Fibroblast of skin of right quadriceps (primary cell): ENCODE data around the gene PTN.
"Not testable (repeated sequence)": the region's sequence is repeated elsewhere in the genome, so short reads cannot be mapped to it uniquely, and the experiment has no call there.

Source experiments
- DNase-seq: peaks from one replicate; pipeline ENCODE4 v3.0.0-alpha.2; 2013

Gene PTN

GRCh38 chr7:137324796-137325696 lies 18.5 kb downstream of the PTN start:
- no peak for DNase-seq

DNA sequence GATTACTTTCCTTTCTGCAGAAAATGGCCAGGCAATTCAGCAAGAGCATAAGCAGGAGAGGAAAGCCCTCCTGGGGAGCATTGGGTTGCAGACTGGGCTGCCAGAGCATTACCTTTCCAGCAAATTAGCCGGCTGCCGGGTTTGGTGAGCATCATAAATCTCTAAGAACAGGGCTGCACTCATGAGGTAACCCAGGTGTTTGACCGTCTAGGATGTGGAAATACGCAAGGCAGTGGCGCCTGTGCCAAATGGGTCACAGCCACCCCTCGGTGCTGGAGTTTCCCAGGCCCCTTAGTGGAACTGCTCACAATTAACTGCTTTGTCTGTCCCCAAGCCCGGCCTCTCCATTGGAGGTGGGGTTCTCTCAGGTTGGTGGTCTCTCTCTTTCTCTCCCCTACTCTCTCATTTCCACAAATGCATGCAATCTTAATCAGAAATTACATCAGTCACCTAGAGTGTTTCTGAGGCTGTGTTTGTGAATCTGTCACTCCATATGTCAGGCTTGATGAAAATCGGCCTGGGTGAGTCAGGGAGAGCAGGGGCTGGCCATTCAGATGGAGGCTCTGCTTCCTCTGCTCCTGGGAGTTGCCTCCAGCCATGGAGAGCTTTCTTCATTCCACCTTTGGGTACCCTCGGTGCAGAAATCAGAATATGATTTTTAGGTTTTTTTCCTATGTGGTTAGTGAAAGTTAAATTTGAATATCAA lies 26.7 kb downstream of the PTN start:
- DNase-seq, result no peak

- no peak for DNase-seq
These were observed 30.3 kb downstream of the PTN start for GRCh38 chr7:137313201-137313600.

DNA sequence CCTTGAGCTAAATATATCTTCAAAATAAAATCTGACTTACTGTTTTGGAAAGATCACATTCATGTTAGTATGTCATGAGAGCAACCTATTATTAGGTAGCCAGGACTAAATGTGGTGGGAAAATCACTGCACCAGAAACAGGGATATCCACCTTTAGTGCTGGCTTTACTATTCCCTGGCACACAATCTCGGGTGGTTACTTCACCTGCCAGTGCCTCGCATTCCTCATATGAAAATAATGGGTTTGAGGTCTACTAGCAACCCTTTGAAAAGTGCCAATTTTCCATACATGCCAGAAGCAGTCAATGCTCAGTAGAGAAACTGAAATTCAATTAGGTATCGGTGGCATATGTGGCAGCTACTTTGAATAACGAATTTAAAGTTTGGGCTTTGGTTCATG lies 36.8 kb downstream of the PTN start:
- DNase-seq, result no peak

GRCh38 chr7:137305901-137306621 lies 37.5 kb downstream of the PTN start:
- DNase-seq, result peak; percentile 12

DNA sequence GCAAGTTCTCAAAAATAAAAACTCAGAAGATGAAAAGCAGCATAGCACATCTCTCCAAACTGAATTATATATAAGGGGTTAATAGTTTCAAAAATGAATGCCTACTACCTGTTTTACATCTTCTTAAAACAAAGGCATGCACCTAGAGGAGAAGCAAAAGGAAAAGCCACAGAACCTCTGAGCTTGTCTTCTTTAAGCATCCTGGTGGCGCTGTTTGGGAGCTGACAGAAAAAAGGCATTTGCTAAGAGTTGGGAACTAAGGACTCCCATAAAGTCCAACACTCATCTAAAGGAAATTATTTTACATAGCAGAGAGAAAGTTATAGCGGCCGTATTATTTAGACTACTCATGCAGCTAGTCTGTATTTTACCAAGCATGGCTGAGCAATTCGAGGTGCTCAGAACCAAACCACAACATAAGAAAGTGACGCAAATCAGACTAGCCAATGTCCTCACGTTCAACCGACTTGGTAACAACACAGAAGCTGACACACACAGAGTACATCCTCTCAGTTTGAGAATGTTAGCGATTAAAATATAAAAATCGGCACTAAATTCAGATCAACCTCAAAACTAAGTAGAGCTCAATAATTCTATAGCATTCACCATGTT lies 38.8 kb downstream of the PTN start:
- no peak for DNase-seq

DNA sequence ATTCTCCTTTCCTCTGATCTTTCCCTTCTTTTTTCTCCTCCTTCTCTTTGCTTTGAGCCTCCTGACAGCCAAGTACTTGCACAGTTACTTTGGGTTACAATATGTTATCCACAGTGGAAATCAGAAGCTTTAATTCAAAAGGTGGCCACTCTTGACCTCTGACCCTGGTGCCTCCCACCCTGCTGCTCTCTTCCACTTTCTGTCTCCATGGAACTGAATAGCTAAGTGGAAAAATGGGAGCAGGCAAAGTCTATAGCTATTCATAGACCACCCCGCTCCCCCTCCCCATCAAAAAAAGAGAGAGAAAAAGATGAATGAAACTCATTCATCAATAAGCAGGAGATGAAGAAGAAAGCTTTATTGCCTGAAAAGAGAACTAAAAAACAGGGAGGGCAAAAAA lies 39.4 kb downstream of the PTN start:
- no peak for DNase-seq

DNA sequence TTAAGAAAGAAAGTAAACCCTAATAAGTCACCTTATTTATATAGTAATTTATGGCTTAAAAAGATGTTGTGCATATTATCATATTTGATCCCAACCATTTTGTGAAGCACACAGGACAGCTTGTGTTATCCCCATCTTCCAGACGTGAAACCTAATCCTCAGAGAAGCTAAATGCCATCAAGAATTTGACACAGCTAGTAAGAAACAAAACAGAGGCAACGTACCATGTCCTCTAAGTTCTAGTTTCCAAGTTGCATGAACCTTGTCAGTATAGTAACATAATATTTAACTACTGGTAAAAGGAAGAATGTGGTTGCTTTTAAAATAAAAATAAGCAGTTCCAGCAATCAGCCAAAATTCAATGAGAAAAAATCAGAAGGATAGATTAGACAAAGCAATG lies 41.5 kb downstream of the PTN start:
- no peak for DNase-seq

DNA sequence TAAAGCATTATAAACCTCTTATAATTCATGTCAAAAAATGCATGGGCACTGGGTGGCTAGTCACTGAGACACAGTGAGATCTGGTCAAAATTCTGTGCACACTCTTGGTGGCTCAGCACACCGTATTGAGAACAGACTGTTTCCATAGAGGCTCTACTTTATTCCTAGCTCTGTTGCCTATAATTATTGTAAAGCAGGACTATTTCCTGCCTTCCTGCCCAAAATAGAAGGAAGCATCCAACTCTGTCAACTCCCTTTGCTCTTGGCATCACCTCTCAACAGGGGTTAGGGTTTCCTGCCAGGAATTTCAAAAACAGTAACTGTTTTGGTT lies 45.1 kb downstream of the PTN start:
- DNase-seq, result no peak

DNA sequence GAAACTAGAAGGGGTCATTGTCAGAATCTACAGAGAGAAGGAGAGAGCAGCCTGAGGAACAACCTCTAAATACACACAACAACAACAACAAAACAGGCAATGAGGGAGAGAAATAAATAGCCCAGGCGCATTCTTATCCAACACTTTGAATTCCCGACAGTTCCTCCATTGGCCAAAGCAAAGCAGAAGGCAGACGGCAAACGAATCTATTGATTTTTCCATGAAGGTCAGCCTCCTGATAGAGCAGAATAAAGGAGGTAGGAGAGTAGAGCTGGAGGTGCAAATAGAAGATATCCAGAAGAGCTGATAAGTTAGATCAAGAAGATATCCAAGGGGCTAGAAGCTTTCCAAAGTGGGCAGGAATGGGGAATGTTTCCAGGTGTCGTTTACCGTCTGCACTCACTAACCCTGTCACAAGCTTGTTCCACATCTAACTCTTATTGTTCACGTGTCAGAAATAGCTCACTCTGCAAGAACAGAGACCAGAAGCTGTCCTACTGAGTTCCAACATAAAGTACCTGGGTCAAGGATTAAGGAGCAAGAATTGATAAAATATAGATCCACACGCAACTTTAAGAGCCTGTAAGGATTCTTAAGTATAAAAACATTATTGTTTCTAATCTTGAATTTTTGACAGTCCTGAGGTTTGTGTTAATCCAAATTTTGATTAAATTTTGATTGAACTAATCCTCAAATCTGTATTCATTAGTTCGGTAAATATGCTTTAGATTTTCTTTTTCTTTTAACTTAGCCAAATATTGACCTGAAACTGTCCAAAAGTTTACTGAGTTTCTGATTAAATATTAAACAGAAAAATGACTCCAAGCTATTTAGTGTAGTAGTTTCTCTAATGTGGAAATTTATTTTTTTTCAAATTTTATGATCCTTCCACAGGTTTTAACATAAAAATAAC lies 45.7 kb downstream of the PTN start:
- no peak for DNase-seq

DNA sequence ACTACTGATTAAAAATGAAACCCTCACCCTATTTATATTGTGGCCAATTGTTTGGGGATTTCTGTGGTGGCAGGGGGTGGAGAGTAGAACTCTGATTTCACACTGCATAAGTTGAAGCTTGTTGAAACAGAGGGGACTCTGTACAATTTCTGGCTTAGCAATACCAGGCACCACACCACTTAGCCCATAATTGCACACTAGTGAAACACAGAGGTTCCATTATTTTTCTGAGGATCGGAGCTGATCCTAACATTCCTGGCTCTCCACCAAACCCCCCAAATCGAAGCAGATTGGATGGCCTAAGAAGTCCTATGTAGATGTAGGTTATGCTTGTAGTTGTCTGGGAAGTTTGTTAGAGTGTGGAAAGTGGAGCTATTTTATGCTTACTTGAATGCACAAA lies 47.0 kb downstream of the PTN start:
- DNase-seq, result no peak

DNA sequence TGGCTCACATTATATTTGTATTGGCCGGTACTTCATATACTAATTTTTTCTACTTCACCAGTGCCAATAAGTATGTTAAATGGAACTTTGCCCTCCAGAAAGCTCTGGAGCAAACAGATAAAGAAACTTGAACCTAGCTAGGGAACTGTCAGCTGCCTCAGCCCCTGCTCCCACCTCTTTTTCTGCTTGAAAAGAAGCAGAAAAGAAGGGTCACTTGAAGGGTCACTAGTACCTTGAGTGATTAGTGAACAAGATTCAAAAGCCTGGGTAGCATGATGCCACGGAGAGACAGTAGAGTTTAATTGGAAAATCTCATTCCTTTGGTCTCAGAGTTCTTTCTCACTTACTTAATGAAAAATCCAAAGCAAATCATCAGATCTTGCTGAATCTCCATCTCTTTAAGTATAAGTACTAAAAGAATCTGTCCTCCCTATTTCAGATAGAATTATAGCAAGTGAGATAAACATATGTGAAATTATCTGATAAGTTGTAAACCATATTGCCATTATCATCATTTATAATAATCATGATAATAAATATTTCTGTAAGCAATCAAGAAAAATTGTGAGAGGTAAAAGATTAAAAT lies 47.7 kb downstream of the PTN start:
- DNase-seq, result no peak

DNA sequence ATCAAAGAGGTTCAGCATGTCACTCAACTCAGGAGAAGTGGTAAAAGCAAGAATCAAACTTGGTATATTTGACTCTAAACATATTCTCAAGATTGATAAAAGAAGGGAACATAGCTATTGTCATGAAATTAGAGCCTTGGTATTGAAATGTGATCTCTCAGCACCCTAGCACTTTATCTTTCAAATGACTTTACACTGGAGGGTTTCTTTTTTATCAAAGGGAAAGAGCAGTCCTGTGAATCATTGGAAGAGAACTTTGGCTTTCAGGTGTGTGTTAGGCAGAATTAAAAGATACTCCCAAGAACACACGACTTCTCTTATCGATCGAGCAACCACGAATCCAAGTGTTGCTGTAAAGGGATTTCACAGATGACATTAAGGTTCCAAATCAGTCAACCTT lies 54.4 kb downstream of the PTN start:
- DNase-seq, result no peak

- DNase-seq, result no peak
These were observed 55.8 kb downstream of the PTN start for GRCh38 chr7:137287651-137288258.

DNA sequence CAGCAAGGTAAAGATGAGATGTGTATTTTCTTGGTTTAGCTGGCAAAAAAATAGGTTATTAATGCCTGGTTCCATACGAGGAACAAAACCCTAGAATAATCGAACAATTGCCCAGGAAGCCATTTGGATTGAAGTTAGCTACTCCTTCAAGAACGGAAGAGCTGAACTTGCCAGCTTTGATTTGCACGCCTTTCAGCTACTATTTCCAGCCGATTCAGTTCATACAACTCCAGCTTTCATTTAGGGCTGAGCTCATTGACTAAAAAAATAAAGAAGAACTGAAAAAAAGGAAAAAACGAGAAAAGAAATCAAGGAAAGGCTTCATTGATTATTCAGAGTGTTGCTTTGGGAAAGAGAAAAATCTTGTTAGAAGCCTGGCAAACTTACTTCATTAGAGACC lies 60.4 kb downstream of the PTN start:
- DNase-seq, result no peak

DNA sequence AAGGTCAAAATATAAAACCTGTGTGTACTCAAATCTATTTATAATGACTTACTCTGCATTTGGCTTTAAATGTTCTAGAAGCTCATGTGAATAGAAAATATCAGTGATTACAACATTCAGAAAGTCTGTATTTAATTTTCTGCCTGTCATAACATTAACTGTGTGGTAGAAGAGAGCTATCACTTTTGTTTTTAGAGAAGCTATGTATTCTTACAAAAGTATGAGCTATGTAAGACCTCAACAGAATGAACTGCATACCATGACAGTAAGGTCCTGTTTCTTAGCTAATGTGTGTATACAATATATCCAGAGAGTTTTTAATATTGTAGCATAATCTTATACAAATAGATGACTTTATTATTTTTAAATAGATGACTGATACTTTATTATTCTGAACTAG lies 61.5 kb downstream of the PTN start:
- no peak for DNase-seq

DNA sequence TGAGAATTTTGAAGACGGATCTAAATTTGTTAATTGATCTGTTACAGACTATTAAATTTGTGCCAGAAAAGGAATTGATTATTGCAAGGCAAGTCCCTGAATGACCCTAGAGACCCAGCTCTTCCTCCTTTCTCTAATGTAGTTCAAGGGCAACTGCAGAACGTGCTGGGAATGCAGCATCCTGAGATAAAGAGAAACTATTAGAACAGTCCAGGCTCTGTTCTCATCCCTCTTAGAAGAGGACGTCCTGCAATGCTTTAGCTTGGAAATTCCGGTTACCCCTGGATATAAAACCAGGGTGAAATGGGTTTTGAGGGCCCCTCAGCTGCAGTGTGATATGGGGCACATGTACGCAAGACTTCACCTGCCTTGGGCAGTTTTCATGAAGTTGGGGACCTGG lies 67.3 kb downstream of the PTN start:
- no peak for DNase-seq

DNA sequence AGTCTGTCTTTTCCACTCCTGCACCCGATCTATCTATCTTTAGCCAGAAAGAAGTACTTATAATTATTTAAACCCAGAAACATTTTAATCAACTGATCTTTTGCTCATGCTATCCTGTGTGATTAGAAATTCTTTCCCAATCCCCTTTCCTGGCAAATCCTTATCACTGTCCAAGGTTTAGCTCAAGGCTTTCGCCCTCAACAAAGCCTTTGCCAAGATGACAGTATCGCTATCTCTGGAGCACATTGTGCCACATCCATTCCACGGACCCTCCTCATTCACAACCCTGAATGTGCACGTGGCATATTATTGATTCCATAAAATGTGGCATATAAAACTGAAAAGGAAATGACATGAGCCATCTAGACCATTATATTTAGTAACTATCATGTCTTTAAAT lies 71.3 kb downstream of the PTN start:
- no peak for DNase-seq

GRCh38 chr7:137269240-137269639 lies 74.3 kb downstream of the PTN start:
- no peak for DNase-seq

- DNase-seq, result not testable (repeated sequence)
These were observed 75.3 kb downstream of the PTN start for GRCh38 chr7:137268001-137268865.
